Measurements from ENCODE around the gene POLD2.

Gene POLD2

GRCh38 chr7:44079331-44080021 lies 43.9 kb downstream of the POLD2 start:
- no peak for DNase-seq

DNA sequence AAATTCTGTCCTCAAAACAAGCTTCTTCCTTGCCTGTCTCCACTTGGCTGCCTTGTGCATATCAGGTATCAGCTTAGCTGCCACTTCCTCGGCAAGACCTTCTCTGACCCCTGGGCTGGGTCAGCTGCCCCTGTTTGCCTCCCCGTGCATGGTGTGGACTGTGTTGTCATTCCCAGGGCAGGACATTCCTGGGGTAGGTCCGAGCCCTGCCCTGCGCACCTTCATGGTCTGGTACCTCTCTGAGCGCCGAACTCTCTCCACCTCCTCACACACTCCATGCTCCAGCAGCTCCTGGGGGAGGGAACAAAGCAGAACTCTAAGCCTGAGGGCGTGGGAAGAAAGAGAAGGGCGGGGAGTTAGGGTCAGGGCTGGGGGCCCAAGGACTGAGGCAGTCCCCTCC lies 44.8 kb downstream of the POLD2 start:
- no peak for DNase-seq

GRCh38 chr7:44077681-44078091 lies 45.7 kb downstream of the POLD2 start:
- DNase-seq = no peak

- DNase-seq = no peak
These were observed 46.3 kb downstream of the POLD2 start for GRCh38 chr7:44077061-44077460.

GRCh38 chr7:44076101-44076895 lies 47.0 kb downstream of the POLD2 start:
- DNase-seq = no peak

GRCh38 chr7:44075296-44076075 lies 47.9 kb downstream of the POLD2 start:
- no peak for DNase-seq

GRCh38 chr7:44074349-44074695 lies 49.0 kb downstream of the POLD2 start:
- DNase-seq = no peak

DNA sequence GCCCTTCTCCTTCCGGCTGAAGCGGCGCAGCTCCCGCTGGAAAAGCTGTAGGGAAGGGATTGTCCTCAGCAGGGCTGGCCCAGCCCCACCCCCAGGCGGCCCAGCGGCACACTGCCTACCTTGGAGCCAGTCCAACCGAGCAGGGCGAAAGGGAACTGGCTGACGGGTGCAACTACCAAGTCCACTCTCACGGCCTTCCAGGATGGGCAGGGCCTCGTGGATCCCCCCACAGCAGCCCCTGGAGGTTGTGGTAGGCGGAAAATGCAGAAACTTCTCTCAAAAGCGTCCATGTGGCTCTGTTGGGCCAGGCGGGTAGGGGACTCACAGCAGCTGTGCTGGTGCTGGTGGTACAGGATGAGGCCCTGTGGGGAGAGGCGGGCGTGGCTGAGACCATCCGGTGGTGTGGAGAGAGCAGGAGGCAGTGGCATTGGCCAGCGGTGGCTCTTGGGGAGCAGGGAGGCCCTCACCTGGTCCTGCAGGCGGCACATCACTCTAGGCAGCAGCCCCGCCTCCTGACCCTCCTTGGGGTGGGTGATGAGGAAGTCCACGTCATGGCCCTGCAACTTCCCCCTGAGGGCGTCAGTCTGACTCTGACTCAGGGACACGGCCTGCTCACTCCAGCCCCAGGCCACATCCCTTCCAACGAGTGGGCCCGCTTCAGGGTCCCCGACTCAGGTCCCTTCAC lies 49.5 kb downstream of the POLD2 start:
- DNase-seq = no peak

GRCh38 chr7:44072364-44073231 lies 50.8 kb downstream of the POLD2 start:
- peak; percentile 51 for DNase-seq

GRCh38 chr7:44071726-44072363 lies 51.5 kb downstream of the POLD2 start:
- no peak for DNase-seq

DNA sequence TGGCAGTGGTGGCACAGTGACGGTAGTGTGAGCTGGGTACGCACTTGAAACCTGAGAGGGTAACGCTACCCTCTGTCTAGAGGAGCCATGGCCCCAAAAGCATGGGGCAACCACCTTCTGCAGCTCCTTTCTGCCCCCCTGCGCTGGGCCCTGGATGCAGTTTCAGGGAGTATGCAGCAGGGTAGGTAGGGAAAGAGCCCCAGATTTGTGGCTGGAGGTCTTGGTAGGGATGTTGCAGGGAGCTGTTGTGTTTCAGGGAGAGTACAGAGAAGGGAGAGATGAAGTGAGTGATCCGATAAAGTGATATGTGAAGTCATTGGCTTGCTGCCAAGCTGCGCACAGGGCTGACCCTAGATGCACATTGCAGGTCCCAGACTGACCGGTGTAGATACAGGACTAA lies 55.3 kb downstream of the POLD2 start:
- no peak for DNase-seq

GRCh38 chr7:44067064-44067951 lies 56.0 kb downstream of the POLD2 start:
- peak; percentile 5 for DNase-seq

DNA sequence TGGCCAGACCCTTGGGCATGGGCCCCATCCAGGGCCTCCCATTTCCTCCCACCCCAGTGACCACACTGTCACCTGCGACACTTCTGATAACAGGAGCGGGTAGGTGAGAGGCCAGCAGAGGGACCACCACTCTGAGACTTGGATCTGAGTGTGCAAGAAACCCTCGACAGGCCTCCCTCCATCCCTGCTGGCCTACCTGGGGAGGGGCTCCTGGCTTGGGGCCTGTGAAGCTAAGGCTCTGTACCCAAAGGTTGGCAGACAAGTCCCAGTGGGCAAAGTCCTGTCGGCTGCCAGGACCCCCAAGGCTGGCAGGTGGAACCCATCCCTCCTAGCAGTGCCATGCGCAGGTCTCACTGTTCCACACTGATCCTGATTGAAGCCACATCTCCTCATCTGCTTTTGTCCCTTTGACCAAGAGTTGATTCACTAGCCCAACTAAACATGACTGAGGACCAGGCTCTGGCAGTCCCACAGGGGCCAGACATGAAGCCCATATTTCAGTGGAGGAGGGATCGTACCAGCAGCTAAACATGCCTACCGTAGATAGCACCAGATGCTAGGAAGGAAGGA lies 56.8 kb downstream of the POLD2 start:
- no peak for DNase-seq

DNA sequence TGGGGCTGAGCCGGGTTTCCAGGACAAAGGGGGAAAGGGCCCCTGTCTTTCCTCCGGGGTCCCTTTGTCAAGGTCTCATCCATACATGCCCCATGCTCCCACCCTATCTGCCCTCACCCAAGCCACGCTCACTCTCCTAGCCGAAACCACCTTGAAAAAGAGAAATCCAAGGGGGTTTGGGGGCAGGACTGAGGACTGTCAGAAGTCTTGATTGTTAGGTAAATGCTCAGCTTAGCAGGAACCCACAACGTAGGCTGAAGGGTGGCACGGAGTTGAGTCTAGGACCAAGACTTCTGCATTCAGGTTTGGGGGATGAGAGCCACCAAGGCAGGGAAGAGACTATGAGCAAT lies 57.3 kb downstream of the POLD2 start:
- no peak for DNase-seq

DNA sequence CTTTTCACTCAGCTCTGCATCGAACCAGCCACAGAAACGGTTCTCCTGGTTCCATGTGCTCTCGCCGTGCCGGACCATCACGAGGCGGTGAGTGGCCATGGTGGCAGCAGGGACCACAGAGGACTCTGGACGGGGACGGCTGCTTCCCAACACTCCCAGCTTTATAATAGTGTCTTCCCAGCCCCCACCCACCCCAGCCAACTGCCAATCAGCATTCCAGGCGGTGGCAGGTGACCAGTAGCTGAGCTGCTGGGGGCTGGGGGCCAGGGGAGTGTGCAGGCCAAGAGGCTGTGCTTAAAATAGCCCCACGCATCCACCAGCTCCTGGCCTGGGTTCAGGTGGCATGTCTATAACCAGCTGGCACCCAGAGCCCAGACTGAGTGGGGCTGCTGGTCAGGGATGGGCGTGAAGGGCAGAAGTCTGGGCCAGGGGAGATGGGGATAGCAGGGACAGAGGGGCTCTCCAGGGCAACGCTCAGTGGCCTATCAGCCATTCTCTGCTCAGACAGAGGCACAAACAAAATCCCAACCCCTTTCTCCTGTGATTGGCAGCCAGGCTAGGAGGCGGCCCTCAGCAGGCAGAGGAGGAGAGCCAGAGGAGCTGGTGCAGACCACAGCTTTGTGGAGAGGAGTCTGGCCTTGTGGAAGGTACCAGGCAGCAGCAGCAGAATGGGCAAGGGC lies 57.8 kb downstream of the POLD2 start, which contains the start of gene PGAM2:
TSS of gene PGAM2 (minus strand) at position 137 of the 680 bp plus-strand sequence. CDS start at position 99, 38 bp downstream.
- no peak for DNase-seq

GRCh38 chr7:44064791-44065430 lies 58.4 kb downstream of the POLD2 start:
- DNase-seq = no peak

Data from OCI-M1 (cell line).